NCI-H2171 (cell line): Measurements from ENCODE around the gene LILRB3.
"Not testable (repeated sequence)": the region's sequence is repeated elsewhere in the genome, so short reads cannot be mapped to it uniquely, and the experiment has no call there.

Experiments used
- DNase-seq: peaks from one replicate; lab custom pipeline; 2025; lab: John Stamatoyannopoulos, UW

Gene LILRB3

DNA sequence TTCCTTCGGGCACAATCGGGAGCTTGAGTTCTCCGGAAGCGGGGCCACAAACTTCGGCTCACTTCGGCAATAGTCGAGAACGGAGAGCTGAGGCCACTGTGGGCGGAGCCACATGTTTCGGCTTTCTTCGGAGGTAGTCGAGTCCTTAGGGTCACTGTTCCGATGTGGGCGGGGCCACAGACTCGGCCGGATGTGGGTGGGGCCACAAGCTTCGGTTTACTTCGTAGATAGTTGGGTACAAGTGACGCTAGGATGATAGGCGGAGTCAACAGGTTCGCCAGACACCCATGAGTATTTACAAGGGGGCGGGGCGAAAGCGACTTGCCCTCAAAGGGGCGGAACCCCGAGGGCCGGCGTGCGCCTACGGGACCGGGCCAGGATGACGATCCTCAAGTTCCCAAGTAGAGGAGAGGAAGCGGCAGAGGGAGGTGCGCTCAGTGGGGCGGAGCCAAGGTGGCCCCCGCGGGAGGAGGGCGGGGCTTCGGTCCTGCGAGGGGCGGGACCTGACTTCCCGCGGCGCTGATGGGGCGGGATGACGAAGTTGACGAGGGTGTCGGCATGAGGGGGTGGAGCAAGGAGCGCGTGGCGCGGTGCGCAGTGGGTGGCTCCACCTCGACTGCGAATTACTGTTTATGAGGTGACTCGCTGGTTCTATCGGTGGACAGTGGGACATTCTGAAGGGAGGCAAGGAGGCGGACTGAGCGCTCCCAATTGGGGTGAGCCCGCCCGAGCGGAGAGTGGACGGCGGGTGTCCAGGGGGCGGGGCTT, 32.9 kb downstream of the LILRB3 start:
- peak; percentile 100 for DNase-seq

DNA sequence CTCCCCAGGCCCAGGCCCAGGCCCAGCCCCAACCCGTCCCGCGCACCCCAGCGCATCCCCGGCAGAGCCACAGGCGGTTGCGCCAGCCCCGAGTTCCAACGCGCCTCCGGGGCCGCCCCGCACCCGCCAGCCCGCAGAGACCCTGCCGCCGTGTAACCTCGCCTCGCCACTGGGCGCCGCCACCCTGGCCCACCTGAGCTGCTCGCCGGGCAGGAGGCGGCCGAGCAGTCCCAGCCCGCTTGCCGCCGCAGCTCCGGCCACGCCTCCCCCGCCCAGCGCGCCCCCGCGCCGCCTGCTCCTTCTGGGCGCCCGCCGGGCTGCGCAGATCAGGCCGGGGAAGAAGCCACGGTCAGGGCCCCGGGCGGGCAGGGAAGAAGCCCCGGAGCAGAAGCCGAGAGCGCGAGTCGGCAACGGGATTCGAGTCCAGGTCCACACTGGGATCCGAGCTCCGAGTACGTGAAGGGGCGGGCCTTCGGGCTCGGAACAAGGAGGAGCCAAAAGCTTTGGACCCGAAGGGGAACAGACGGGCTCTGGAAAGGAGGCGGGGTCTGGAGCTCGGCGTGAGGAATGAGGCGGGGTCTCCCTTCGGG, 33.6 kb downstream of the LILRB3 start, which contains the start of gene MBOAT7:
Gene MBOAT7, minus strand, starts transcription at position 436 of the 590 bp plus-strand sequence. CDS start 1,072 bp downstream, outside the sequence.
- peak; percentile 60 for DNase-seq

DNA sequence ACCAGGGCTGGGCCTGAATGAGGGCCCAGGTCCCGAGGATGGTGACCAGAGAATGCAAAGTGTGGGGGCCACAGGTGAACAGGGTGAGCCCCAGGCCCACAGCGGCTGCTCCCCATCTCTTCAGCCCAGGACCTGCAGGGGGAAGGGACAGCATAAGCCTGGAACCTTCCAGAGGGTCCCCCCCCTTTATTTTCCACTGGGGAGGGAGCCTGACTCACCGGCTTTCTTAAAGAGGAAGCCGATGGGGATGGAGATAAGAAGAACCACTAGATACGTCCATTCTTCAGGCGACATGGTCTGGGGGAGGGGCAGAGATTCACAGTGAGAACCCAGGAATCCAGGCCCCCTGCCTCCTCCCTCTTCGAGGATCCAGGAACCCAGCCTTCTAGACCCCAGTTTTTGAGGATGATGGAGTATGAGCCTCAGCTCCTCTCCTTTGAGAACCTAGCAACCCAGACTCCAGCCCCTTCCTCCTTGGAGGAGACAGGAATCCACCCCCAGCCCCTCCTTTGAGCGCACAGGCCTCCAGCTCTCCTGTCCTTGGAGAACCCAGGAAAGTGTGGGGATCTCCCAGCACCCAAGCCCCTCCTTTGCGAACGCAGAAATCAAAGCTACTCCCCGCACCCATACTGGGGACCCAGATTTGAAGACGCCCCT, 34.5 kb downstream of the LILRB3 start:
- DNase-seq: no peak

DNA sequence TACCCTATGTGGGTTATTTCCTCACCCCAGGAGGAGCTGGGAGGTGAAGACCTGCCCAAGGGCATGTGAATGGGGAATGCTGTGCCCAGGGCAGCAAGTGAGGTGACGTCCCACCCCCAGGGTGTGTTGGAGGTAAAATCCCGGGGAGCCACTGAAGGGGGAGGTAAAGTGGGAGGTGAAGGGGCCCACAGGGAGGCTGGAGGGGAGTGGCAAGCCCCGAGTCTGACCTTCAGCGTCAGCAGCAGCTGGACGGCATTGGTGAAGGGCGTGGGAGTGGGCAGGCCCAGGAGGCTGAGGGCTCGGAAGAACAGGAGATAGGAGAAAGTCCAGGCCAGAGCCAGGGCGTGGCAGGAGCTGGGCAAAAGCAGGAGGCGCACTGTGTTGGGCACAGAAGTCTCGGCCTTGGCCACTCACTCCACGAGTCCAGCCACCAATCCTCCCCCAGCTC, 35.8 kb downstream of the LILRB3 start:
- DNase-seq: no peak

DNA sequence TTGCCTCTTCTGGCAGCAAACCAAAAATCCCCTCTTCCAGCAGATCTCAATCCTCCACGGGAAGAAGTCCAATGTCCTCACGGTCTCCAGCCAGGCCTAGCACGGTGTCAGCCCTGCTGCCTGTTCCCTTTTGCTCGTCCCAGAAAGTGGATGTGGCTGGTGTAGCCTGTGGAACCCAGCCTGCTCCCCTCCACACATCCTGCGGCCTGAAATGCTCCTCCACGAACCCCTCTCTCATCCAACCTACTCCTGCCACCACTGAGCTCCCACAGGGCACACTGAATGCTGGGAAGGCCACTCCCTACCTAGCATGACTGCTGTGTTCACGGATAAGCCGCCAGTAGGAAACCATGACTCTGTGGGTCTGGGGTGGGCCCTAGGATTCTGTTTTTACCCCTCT, 36.5 kb downstream of the LILRB3 start:
- no peak for DNase-seq

DNA sequence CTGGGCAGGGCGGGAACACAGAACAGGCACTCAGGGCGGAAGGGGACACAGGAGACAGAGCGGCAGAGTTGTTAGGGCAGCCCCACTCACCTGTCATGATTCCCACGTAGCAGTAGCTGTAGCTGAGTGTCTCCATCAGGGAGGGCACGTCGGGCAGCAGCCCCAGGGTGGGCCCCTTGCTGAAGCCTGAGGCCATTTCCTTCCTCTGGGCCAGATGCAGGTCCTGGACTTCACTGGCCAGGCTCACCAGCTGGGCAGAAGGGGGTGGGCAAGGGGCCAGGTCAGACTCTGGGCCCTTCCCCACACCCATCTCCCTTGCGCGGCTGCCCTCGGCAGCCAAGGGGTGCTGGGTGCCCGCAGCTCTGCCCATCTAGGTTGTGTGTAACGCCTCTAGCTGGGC, 39.4 kb downstream of the LILRB3 start:
- no peak for DNase-seq

DNA sequence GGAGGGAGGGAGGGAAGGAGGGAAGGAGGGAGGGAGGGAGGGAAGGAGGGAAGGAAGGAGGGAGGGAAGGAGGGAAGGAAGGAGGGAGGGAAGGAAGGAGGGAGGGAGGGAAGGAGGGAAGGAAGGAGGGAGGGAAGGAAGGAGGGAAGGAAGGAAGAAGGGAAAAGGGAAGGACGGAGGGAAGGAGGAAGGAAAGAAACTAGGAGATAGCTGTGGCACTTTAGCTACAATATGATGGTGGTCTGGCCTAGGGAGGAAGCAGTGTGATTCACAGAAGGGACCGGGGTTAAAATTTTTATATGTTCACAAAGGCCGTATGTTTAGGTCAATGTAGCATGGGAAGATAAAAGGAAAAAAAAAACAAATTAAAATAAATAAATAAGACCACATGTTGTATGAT, 40.9 kb downstream of the LILRB3 start:
- not testable (repeated sequence) for DNase-seq

DNA sequence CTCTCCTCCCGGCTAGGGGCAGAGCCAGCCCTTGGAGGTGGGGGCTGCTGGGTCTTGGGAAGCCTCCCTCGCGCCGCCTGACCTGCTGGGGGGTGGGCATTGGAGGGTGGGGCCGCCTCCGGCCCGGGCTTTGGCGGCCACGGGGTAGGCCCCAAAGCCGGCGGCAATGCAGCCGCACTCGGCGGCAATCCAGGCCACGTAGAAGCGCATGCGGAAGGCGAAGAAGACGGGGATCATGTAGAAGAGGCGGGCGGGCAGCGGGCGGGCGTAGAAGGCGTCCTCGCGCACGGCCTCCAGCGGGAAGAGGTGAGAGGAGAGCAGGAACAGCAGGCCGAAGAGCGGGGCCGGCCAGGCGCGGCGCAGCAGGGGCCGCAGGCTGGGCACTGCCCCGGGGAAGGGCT, 42.1 kb downstream of the LILRB3 start:
- no peak for DNase-seq

DNA sequence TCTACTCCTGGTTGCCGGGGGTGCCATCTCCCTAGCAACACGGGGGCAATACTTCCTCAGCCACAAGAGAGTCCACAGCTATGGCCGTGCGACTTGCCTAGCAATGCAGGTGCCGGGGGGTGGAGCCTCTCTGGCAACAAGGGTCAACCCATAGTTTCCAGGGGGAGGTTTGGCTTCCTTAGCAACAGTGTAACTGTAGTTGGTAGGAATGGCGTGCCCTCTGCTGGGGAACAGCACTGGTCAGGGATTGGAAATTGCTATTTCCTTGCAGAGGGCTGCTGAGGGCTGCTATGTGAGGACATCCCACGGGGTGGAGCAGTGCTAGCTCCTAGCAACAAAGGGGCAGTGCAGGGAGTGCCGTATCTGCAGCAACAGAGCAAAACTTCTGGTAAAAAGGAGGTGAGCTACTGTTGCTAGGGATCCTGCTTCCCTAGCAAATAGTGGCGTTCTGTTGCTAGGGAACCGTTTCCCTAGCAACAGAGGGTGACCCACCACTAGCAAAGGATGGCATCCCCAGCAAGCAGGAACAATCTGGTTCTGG, 42.8 kb downstream of the LILRB3 start:
- no peak for DNase-seq

DNA sequence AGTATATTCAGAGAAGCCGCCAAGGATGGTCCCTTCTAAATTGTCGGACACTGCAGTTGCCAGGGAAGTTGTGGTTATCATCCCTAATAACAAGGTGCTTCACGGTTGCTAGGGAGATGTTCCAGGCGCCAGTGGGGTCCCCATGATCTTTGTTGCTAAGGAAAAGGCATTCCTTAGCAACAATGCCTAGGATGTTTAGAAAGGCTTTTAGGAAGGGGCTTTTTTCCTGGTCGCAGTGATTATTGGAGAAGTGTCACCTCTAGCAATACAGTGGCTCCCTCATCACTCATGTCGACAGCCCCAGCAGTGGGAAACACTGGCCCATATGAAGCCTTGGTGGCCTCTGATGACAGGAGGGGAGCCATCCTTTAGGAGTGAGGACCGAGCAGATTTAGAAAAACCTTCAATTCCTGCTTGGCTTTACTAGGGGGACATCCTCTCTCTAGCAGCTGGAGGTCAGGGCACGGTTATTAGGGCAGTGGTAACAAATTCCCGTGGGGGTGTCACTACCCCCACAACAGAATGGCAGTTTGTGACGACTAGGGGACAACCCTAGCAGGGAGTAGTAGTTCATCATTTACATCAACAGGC, 43.5 kb downstream of the LILRB3 start:
- no peak for DNase-seq

DNA sequence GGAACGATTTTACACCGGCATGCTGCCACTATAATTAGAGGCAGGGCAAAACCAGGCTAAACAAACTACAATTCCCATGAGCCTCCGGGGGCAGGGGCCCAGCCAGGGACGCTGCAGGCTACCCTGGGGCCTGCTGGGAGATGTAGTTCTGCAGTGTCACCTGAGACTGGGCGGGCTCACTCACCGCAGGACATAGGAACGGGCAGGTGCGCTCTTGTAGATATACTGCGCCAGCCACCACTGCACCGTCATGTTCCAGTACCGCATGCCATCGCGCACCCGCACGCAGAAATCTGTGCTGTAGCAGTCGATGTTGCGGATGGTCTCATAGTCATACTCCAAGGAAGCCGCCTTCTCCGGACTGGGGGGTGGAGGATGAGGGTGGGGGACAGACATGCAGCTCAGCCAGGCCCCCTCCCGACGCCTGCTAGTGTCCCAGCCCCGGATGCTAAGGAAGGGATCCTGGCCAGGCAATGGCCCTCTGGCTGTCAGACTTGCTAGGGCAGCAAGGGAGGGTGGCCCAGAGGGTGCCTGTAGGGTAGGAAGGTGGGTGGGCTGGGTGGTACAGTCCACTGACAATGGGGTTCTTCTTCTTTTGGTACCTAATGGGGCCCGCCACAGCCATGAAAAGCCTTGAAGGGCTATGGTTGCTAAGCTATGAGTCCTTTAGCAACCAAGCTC, 44.1 kb downstream of the LILRB3 start:
- peak; percentile 22 for DNase-seq

DNA sequence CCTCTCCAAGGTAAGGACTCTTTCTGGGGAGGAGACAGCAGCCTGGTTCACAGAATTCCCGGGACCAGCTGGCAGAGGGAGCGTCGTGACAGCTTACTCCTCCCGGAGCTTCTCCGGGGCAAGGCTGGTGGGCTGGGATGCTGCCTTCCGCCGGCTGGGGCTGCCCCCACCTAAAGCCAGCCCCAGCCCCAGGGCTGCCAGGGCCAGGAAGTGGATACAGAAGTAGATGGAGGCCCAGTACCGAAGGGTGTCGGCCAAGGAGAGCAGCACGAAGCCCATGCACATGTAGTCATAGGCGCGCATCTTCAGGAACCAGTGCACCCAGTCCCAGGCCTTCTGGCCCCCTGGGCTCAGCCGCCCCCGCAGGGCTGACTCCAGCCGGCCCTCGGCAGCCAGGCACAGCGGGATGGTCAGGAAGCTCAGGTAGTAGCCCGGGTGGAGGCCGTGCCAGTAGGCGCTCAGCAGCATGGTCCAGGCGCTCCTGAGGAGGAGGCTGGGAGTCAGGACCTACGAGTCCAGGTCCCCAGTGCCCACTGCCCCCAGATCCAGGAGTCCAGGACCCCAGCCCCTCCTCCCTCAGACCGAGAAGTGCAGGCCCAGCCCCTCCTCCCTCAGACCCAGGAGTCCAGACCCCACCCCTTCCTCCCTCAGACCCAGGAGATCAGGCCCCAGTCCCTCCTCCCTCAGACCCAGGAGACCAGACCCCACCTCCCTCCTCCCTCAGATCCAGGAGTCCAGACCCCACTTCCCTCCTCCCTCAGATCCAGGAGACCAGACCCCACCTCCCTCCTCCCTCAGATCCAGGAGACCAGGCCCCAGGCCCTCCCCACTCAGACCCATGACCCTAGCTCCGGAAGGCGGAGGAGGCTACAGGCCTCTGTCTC, 48.6 kb downstream of the LILRB3 start:
- no peak for DNase-seq

DNA sequence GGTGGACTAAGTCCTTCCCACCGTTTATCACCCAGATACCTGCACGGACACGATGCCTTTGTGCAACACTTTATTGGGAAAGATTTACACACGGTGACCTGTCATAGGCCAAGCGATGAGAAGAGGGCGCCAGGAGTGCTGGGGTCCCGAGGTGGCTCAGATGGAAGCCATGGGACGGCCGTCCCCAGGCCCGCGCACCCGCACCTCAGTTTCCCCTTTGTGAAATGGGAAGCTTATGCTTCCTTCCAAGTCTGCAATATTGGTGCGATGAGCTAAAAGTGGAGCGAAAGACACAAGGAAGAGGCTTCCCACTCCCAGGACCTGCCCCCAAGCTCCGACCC, 49.5 kb downstream of the LILRB3 start:
- DNase-seq: no peak

DNA sequence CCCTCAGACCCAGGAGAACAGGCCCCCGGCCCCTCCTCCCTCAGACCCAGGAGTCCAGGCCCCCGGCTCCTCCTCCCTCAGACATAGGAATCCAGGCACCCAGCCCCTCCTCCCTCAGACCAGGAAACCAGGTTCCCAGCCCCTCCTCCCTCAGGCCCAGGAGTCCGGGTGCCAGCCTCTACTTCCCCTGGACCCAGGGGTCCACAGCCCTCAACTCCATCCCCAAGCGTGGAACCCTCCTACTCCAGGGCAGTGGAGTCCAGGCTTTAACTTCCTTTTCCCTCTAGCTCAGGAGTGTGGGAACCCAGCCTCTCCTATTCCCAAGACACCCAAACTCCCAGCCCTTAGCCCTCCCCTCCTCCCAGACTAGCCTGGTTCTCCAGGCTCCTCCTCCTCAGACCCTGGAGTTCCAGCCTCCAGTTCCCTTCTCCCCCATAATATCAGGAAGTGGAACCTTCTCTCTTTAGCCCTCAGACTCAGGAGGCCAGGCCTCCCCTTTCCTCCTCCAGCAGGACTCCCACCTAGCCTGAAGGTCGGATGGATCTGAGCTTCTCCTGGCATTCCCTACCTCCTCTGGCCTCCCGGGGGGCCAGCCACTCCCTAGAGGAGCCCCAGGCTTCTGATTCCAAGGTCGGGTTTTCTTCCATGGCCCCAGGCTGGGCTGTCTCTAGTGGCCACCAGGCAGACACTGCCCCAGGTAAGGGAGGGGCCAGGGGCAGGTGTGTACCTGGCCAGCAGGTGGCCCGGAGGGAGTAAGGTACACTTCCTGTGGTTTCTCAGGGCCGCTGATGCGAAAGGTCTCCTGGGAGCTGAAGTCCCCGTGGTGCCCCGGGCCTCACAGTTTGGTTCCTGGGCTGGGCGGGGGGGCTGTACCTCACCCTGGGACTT, 50.1 kb downstream of the LILRB3 start, which contains the start of gene TMC4:
Gene TMC4, minus strand, starts transcription at position 690 of the 888 bp plus-strand sequence. Its CDS starts 43 bp downstream, at position 647.
- DNase-seq: peak; percentile 21

DNA sequence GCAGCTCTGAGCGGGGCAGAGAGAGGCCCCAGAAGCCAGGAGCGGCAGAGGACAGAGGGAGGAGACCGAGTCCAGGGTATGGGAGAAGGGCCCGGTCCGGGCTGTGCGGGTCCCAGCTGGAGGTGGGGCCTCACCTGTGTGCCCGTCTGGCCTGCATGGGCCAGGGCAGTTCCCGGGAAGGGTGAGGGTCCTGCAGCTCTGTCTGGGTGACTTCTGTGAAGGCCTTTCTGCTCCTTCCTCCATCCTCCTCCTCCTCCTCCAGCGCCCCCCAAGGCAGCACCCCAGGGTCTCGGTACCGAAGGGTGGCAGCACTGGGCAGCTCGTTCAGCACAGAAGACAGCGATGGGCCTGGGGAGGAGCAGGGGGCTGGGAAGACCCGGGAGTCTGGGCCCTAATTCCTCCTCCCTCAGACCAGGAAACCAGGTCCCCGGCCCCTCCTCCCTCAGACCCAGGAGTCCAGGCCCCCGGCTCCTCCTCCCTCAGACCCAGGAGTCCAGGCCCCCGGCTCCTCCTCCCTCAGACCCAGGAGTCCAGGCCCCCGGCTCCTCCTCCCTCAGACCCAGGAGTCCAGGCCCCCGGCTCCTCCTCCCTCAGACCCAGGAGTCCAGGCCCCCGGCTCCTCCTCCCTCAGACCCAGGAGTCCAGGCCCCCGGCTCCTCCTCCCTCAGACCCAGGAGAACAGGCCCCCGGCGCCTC, 50.9 kb downstream of the LILRB3 start:
- not testable (repeated sequence) for DNase-seq

DNA sequence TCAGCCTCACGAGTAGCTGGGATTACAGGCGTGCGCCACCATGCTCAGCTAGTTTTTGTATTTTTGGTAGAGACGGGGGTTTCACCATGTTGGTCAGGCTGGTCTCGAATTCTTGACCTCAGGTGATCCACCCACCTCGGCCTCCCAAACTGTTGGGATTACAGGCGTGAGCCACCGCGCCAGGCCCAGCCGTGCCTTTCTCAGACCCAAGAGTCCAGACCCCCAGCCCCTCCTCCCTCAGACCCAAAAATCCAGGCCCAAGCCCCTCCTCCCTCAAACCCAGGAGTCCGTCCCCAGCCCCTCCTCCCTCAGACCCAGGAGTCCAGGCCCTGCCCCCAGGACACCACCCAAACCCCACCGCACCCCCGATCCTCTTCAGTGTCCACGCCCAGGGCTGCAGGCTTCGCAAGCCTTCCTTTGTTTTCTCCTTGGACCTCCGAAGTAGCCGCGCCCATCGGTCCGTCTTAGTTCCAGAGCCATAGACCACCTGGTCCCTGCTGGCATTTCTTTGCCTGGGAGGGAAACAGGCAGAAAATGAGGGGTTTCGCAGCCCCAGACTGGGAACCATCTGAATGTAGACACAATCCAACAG, 53.6 kb downstream of the LILRB3 start:
- DNase-seq: no peak

DNA sequence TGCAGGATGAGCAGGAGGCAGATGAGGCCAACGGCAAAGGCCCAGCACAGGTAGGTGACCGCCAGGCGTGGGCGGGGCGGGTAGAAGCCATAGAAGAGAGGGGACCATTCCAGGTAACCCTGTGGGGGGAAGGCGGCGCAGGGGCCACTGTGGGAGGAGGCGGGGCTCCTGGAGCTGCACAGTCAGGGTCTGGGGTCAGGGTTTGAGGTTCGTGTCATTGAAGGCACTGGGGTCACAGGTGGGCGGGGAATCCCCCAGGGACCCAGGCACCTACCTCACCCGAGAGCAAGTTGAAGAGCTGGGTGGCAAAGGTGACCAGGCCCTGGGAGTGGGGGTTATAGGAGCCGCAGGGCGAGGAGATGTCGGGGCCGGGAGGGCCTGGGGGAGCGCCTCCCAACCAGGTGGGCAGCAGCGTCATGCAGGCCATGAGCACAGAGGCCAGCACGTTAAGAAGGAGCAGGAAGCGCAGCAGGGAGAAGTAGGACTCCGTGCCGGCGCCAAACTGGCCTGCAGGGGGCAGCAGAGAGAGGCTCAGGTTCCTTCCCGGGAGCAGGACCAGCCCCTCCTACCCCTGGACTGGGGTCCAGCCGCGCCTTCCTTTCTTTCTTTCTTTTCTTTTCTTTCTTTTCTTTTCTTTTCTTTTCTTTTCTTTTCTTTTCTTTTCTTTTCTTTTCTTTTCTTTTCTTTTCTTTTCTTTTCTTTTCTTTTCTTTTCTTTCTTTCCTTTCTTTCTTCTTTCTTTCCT, 54.5 kb downstream of the LILRB3 start:
- peak; percentile 63 for DNase-seq
